Glomerular endothelial cell (primary cell): ENCODE results near the gene TTBK2. TPM values are rescaled to one million over a fixed set of nuclear protein-coding genes. Genes with fewer than 3 reads are reported as not detected.
A peak's percentile ranks its signal among the peaks of the same experiment; 100 is the strongest.

ENCODE experiments used
- DNase-seq: peaks from one replicate; pipeline ENCODE4 v3.0.0-alpha.2; 2011; ENCODE audit warnings: low read depth, low spot score; ENCODE audit errors: extremely low read depth
- total RNA-seq: library from RNA; depleted of rRNA; stranded (reverse); fragments of >200 nt; gene quantifications from 2 replicates; pipeline ENCODE4 v1.2.3, GENCODE V29; 2015

Gene TTBK2
- total RNA-seq, 1 donor from 2014 or later = 15.5 TPM

GRCh38 chr15:42836251-42836650 is 84.3 kb downstream of the TTBK2 start:
- no peak for DNase-seq

GRCh38 chr15:42832576-42832975 is 88.0 kb downstream of the TTBK2 start:
- DNase-seq = peak; percentile 7

GRCh38 chr15:42826251-42826890 is 94.2 kb downstream of the TTBK2 start:
- DNase-seq = no peak

- DNase-seq = no peak
Observed at GRCh38 chr15:42825599-42825998, 95.0 kb downstream of the TTBK2 start.

GRCh38 chr15:42820811-42821210 is 99.8 kb downstream of the TTBK2 start:
- DNase-seq = no peak

- DNase-seq = no peak
Observed at GRCh38 chr15:42819786-42820185, 100.8 kb downstream of the TTBK2 start.

- no peak for DNase-seq
Observed at GRCh38 chr15:42811433-42811832, 109.1 kb downstream of the TTBK2 start.

- DNase-seq = no peak
Observed at GRCh38 chr15:42808913-42809312, 111.7 kb downstream of the TTBK2 start.

GRCh38 chr15:42805266-42805665 is 115.3 kb downstream of the TTBK2 start:
- no peak for DNase-seq

- no peak for DNase-seq
Observed at GRCh38 chr15:42804739-42805138, 115.8 kb downstream of the TTBK2 start.

GRCh38 chr15:42803436-42803835 is 117.1 kb downstream of the TTBK2 start:
- DNase-seq = no peak

GRCh38 chr15:42802168-42802567 is 118.4 kb downstream of the TTBK2 start:
- DNase-seq = no peak

GRCh38 chr15:42800731-42801474 is 119.7 kb downstream of the TTBK2 start:
- no peak for DNase-seq

- DNase-seq = no peak
Observed at GRCh38 chr15:42798802-42799201, 121.8 kb downstream of the TTBK2 start.

- DNase-seq = no peak
Observed at GRCh38 chr15:42796955-42797782, 123.4 kb downstream of the TTBK2 start.

- no peak for DNase-seq
Observed at GRCh38 chr15:42788725-42789124, 131.9 kb downstream of the TTBK2 start.

GRCh38 chr15:42786978-42787377 is 133.6 kb downstream of the TTBK2 start:
- DNase-seq = no peak

- DNase-seq = no peak
Observed at GRCh38 chr15:42785569-42785968, 135.0 kb downstream of the TTBK2 start.

GRCh38 chr15:42784705-42785104 is 135.9 kb downstream of the TTBK2 start:
- DNase-seq = no peak

- DNase-seq = no peak
Observed at GRCh38 chr15:42782716-42783115, 137.9 kb downstream of the TTBK2 start.

GRCh38 chr15:42775416-42775815 is 145.2 kb downstream of the TTBK2 start:
- no peak for DNase-seq

GRCh38 chr15:42772901-42773300 is 147.7 kb downstream of the TTBK2 start:
- no peak for DNase-seq
